Kidney (tissue), 14 donors: ENCODE results near the gene PLCL2. TPM values are rescaled to one million over a fixed set of nuclear protein-coding genes. Genes with fewer than 3 reads are reported as not detected.

ENCODE experiments used
- DNase-seq, 5 donors: peaks; one replicate each; pipeline ENCODE4 v3.0.0-alpha.2; 2013 to 2020
- FAIRE-seq: peaks from 2 replicates; lab custom pipeline; 2012; peaks lifted over from hg19 to GRCh38; lab: Jason Lieb, UNC
- H3K27ac ChIP-seq, 2 donors: one replicate each; pipeline ENCODE4 v1.7.0; 2013; ENCODE audit warnings: low read depth in 2 of 2, low read length in 2 of 2, inconsistent platforms in 1 of 2
- H3K27me3 ChIP-seq: one replicate; pipeline ENCODE4 v1.7.1; 2013; ENCODE audit warnings: low read length, inconsistent platforms; ENCODE audit not compliant: control insufficient read depth, insufficient read depth
- H3K36me3 ChIP-seq, 3 donors: one replicate each; pipeline versions ENCODE4 v1.7.0 to v1.7.1; 2013; ENCODE audit warnings: low read length in 3 of 3, control low read depth in 1 of 3, inconsistent platforms in 1 of 3; ENCODE audit not compliant: insufficient read depth in 3 of 3, control insufficient read depth in 2 of 3
- H3K4me1 ChIP-seq, 3 donors: one replicate each; pipeline versions ENCODE4 v1.7.0 to v1.7.1; 2013; ENCODE audit warnings: low read length in 3 of 3, inconsistent platforms in 1 of 3, low read depth in 1 of 3; ENCODE audit not compliant: control insufficient read depth in 2 of 3, insufficient read depth in 2 of 3
- H3K4me3 ChIP-seq, 3 donors: one replicate each; pipeline versions ENCODE4 v1.7.0 to v1.8.1; 2013; ENCODE audit warnings: low read length in 3 of 3, control low read depth in 1 of 3, inconsistent platforms in 1 of 3
- H3K9ac ChIP-seq, 3 donors: one replicate each; pipeline versions ENCODE4 v1.7.0 to v1.7.1; 2013; ENCODE audit warnings: low read length in 3 of 3, control low read depth in 1 of 3, inconsistent platforms in 1 of 3
- H3K9me3 ChIP-seq, 3 donors: one replicate each; pipeline versions ENCODE4 v1.7.0 to v1.7.1; 2013; ENCODE audit warnings: low read length in 3 of 3, control low read depth in 1 of 3, inconsistent platforms in 1 of 3; ENCODE audit not compliant: control insufficient read depth in 2 of 3, insufficient read depth in 1 of 3
- CTCF ChIP-seq: IDR thresholded peaks from 3 replicates; pipeline ENCODE4 v1.5.1; 2012; ENCODE audit warnings: mild to moderate bottlenecking, moderate library complexity, borderline replicate concordance; ENCODE audit not compliant: insufficient read depth; ENCODE audit errors: extremely low read depth
- intact Hi-C: fragments of 100-400 bp; cut with DNase I; formaldehyde crosslinking; loops from one replicate; pipeline ENCODE4 v1.11.1; 2022
- polyA plus RNA-seq: library from polyadenylated mRNA; stranded (reverse); fragments of 350-450 nt; fragmentation: Illumina TruSeq; extraction: RNeasy Lipid Tissue Mini Kit (QIAGEN cat#74804); gene quantifications from one replicate; pipeline ENCODE4 v1.2.3, GENCODE V29; 2014; ENCODE audit warnings: low read depth, low replicate concordance; ENCODE audit not compliant: insufficient read depth
- total RNA-seq: library from RNA; stranded (reverse); fragmentation: NEBNext Ultra II Directional; extraction: Animal tissue kit (Norgen Biotek cat#: 25700); gene quantifications from one replicate; pipeline ENCODE4 v1.2.1, GENCODE V29; 2021
- donor health status: control.
- donor health status: control.
- donor health status: control.
- donor health status: control.
- donor health status: control.
- donor health status: DM: yes; HTN: yes; CAD: no.
- donor health status: Normal renal cell carcinoma (clear cell type).

Gene PLCL2
- total and polyA plus RNA-seq, 2 donors from 2014 or later = 10.5 to 19.1 TPM

- intact Hi-C loops = no loop called here
- Histone ChIP-seq H3K4me1 (no peaks in the 10 kb centered on the region), H3K9me3 (no peaks in the 10 kb centered on the region), H3K27ac (no peak overlapping the region), H3K36me3 (no peaks in the 10 kb centered on the region), H3K27me3 (no peaks in the 10 kb centered on the region), H3K9ac (no peak overlapping the region), H3K4me3 (no peak overlapping the region)
- no peak for TF ChIP-seq CTCF
- FAIRE-seq (no peak), DNase-seq (no peak)
Observed at GRCh38 chr3:17132286-17133115, 247.7 kb downstream of the PLCL2 start.

- Histone ChIP-seq H3K27me3 (no peaks in the 10 kb centered on the region), H3K9ac (no peak overlapping the region), H3K36me3 (no peaks in the 10 kb centered on the region), H3K4me3 (no peak overlapping the region), H3K9me3 (no peaks in the 10 kb centered on the region), H3K27ac (no peak overlapping the region), H3K4me1 (no peaks in the 10 kb centered on the region)
- DNase-seq = no peak
- intact Hi-C loops = no loop called here
- no peak for FAIRE-seq
- no peak for TF ChIP-seq CTCF
Observed at GRCh38 chr3:17133632-17134545, 249.1 kb downstream of the PLCL2 start.

- H3K9me3 ChIP-seq = no peaks in the 10 kb centered on the region
- no peaks in the 10 kb centered on the region for H3K36me3 ChIP-seq
- DNase-seq (peak in 3 of 5 donors; percentile 49 to 68 (median 63)), FAIRE-seq (no peak)
- H3K4me1 ChIP-seq = no peaks in the 10 kb centered on the region
- intact Hi-C loops = no loop called here
- H3K9ac ChIP-seq = no peak overlapping the region
- no peak overlapping the region for H3K27ac ChIP-seq
- H3K4me3 ChIP-seq = no peak overlapping the region
- no peak for TF ChIP-seq CTCF
- no peaks in the 10 kb centered on the region for H3K27me3 ChIP-seq
Observed at GRCh38 chr3:17135696-17136095, 250.9 kb downstream of the PLCL2 start.
